Activated T-cell treated with anti-CD3 and anti-CD28 coated beads, Interleukin-2, amount 50 U/mL, for 1 hour (primary cell): ENCODE results near the gene EXOSC5.

Experiments
- DNase-seq: peaks from one replicate; pipeline ENCODE4 v3.0.0-alpha.2; 2020

The EXOSC5 gene

GRCh38 chr19:41339936-41340335, 57.2 kb downstream of the EXOSC5 start:
- DNase-seq = no peak
